Chondrocyte (in vitro differentiated cells): ENCODE measurements around the gene KLRC4. TPM values are rescaled to one million over a fixed set of nuclear protein-coding genes. Genes with fewer than 3 reads are reported as not detected.
"Not testable (repeated sequence)": the region's sequence is repeated elsewhere in the genome, so short reads cannot be mapped to it uniquely, and the experiment has no call there.

ENCODE experiments used
- DNase-seq: peaks from one replicate; pipeline ENCODE4 v3.0.0; 2021; ENCODE audit warnings: mixed read lengths, low spot score
- H3K27ac Mint-ChIP-seq: one replicate; pipeline ENCODE4 v1.8.0; 2021; ENCODE audit warnings: mild to moderate bottlenecking, moderate library complexity, mixed read lengths; ENCODE audit not compliant: unreplicated experiment
- H3K27me3 Mint-ChIP-seq: 2 replicates; pipeline ENCODE4 v1.8.0; 2021; ENCODE audit warnings: low read depth, mixed read lengths
- H3K36me3 Mint-ChIP-seq: 2 replicates; pipeline ENCODE4 v1.8.0; 2021; ENCODE audit warnings: low read depth, mixed read lengths
- H3K4me1 Mint-ChIP-seq: 2 replicates; pipeline ENCODE4 v1.8.0; 2021; ENCODE audit warnings: low read depth, mild to moderate bottlenecking, mixed read lengths
- H3K4me3 Mint-ChIP-seq: one replicate; pipeline ENCODE4 v1.8.0; 2021; ENCODE audit warnings: mild to moderate bottlenecking, moderate library complexity, mixed read lengths; ENCODE audit not compliant: unreplicated experiment
- H3K9me3 Mint-ChIP-seq: 2 replicates; pipeline ENCODE4 v1.8.0; 2021; ENCODE audit warnings: low read depth, mixed read lengths
- CTCF ChIP-seq: fragments of 200-600 bp; sonication (generic); IDR thresholded peaks from 2 replicates; pipeline ENCODE4 v1.5.0; 2021; ENCODE audit warnings: antibody characterized with exemption, mild to moderate bottlenecking, moderate library complexity
- total RNA-seq: library from RNA; stranded (reverse); gene quantifications from 3 replicates; pipeline ENCODE4 v1.2.1, GENCODE V29; 2021

KLRC4 gene
- total RNA-seq, 1 donor from 2014 or later = not detected

DNA sequence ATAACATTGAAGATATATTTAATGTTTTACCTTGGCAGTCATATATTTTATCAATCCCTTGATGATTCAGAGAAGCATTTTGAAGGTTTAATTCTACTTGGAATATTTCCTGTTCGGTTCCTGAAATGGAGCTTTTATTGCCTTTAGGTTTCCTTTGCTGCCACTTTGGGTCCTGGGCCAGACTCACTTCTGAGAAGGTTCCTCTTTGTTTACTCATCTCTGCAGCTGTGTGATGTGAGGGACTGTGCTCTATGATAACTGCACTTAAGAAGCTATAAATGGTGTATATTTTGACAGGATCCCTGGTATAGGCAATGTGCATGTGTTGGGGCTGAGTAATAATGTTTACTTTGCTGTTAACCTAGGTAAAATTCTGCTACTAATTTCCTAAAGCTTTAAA, 10.8 kb upstream of the KLRC4 start, which contains the start of gene KLRC3:
KLRC3 (minus strand) TSS at position 262 of the 400 bp plus-strand sequence; CDS start at position 217, 45 bp downstream.
- peak within 1 kb of the TSS; percentile 36 for H3K27ac Mint-ChIP-seq
- H3K4me3 Mint-ChIP-seq, DNase-seq, H3K36me3 Mint-ChIP-seq, H3K27me3 Mint-ChIP-seq, H3K9me3 Mint-ChIP-seq, H3K4me1 Mint-ChIP-seq: not testable (repeated sequence)

GRCh38 chr12:10408842-10409241, 715 bp downstream of the KLRC4 start:
- Mint-ChIP-seq H3K27me3 (no peaks in the 10 kb centered on the region), H3K27ac (no peak overlapping the region), H3K36me3 (no peaks in the 10 kb centered on the region), H3K9me3 (peaks cover 8% of the 10 kb centered on the region), H3K4me1 (no peaks in the 10 kb centered on the region), H3K4me3 (no peak overlapping the region)
- no peak for TF ChIP-seq CTCF
- DNase-seq = no peak

DNA sequence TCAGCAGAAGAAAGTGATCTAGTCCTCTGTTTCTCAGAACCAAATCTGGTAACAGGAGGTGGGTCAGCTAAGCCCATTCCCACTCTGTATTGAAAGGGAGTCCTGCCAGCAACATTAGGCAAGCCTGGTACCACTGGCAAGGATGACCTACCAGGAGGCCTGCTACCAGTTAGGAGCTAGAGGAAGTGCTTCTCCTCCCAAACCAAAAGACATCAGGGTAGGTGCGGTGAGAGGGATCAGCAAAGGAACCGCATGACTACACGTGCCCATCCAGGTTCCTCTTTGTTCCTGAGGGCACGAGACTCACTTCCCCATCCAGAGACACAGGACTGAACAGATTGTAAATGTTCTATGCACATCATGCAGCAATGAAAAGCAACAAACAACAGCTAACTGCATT, 2.8 kb downstream of the KLRC4 start:
- Mint-ChIP-seq H3K4me1 (no peaks in the 10 kb centered on the region), H3K9me3 (peaks cover 8% of the 10 kb centered on the region), H3K27me3 (no peaks in the 10 kb centered on the region), H3K27ac (no peak overlapping the region), H3K36me3 (no peaks in the 10 kb centered on the region), H3K4me3 (no peak overlapping the region)
- no peak for TF ChIP-seq CTCF
- no peak for DNase-seq

- DNase-seq = no peak
- no peak for TF ChIP-seq CTCF
- H3K4me3 Mint-ChIP-seq = no peak overlapping the region
- peaks cover 8% of the 10 kb centered on the region for H3K9me3 Mint-ChIP-seq
- no peak overlapping the region for H3K27ac Mint-ChIP-seq
- peaks cover 4% of the 10 kb centered on the region for H3K4me1 Mint-ChIP-seq
- no peaks in the 10 kb centered on the region for H3K27me3 Mint-ChIP-seq
- no peaks in the 10 kb centered on the region for H3K36me3 Mint-ChIP-seq
Observed at GRCh38 chr12:10405294-10405693, 4.3 kb downstream of the KLRC4 start.

DNA sequence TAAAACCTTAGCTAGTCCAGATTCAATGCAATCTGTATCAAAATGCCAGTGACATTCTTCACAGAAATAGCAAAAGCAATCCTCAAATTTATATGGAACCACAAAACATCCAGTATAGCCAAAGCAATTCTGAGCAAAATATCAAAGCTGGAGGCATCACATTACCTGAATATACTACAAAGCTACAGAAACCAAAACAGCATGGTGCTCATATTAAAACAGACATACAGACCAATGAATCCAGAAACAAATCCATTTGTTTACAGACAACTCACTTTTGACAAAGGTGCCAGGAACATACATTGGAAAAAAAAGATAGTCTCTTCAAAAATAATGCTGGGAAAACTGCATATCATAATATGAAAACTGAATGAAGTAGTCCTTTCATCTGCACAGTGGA, 4.8 kb downstream of the KLRC4 start:
- Mint-ChIP-seq H3K4me1 (peaks cover 4% of the 10 kb centered on the region), H3K27me3 (no peaks in the 10 kb centered on the region), H3K9me3 (peaks cover 8% of the 10 kb centered on the region), H3K27ac (no peak overlapping the region), H3K4me3 (no peak overlapping the region), H3K36me3 (no peaks in the 10 kb centered on the region)
- no peak for DNase-seq
- no peak for TF ChIP-seq CTCF

- Mint-ChIP-seq H3K4me1 (peaks cover 20% of the 10 kb centered on the region), H3K9me3 (peaks cover 8% of the 10 kb centered on the region), H3K36me3 (no peaks in the 10 kb centered on the region), H3K27ac (no peak overlapping the region), H3K27me3 (no peaks in the 10 kb centered on the region), H3K4me3 (no peak overlapping the region)
- DNase-seq = no peak
- no peak for TF ChIP-seq CTCF
Observed at GRCh38 chr12:10400829-10401228, 8.7 kb downstream of the KLRC4 start.
